Measurements from ENCODE around the gene CRYGS.

- TF ChIP-seq, protein P1, sequence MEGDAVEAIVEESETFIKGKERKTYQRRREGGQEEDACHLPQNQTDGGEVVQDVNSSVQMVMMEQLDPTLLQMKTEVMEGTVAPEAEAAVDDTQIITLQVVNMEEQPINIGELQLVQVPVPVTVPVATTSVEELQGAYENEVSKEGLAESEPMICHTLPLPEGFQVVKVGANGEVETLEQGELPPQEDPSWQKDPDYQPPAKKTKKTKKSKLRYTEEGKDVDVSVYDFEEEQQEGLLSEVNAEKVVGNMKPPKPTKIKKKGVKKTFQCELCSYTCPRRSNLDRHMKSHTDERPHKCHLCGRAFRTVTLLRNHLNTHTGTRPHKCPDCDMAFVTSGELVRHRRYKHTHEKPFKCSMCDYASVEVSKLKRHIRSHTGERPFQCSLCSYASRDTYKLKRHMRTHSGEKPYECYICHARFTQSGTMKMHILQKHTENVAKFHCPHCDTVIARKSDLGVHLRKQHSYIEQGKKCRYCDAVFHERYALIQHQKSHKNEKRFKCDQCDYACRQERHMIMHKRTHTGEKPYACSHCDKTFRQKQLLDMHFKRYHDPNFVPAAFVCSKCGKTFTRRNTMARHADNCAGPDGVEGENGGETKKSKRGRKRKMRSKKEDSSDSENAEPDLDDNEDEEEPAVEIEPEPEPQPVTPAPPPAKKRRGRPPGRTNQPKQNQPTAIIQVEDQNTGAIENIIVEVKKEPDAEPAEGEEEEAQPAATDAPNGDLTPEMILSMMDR (IDR thresholded peaks at IDR 0.05) = no peak
- no peak for TF ChIP-seq POLR2A (IDR thresholded peaks at IDR 0.05)
Observed at GRCh38 chr3:186520431-186520830, 23.7 kb downstream of the CRYGS start.
